GM18508 (cell line): ENCODE data around the gene JAK3.

Experiments
- ATAC-seq: cut with Tn5 transposase; IDR thresholded peaks from one replicate; pipeline ENCODE4 v1.9.1; 2021; ENCODE audit warnings: moderate number of reproducible peaks; ENCODE audit not compliant: insufficient read depth, unreplicated experiment

Gene JAK3

DNA sequence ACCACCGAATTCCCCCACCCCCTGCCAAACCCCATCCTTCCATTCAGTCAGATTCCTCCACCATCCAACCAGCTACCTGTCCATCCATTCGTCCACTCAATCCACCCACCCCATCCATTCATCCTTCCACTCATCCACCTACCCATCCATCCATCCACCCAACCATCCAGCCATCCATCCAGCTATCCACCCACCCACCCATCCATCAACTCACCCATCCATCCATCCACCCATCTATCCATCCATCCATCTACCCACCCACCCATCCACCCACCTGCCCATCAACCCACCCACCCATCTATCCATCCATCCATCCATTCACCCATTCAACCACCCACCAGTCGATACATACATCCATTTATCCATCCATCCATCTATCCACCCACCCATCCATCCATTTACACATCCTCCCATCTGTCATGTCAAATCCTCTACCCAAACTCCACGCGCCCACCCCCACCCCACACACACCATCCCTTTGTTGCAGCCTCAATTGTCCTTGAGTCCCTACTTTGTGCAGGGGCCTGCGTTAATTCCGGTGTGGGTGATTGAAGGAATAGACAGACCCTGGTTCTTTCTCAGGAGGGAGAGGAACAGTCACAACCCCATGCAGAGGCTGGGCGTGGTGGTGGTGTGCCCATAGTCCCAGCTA, 18.7 kb upstream of the JAK3 start:
- no peak for ATAC-seq

- ATAC-seq: no peak
Measured at GRCh38 chr19:17865364-17866311, 17.9 kb upstream of the JAK3 start.

DNA sequence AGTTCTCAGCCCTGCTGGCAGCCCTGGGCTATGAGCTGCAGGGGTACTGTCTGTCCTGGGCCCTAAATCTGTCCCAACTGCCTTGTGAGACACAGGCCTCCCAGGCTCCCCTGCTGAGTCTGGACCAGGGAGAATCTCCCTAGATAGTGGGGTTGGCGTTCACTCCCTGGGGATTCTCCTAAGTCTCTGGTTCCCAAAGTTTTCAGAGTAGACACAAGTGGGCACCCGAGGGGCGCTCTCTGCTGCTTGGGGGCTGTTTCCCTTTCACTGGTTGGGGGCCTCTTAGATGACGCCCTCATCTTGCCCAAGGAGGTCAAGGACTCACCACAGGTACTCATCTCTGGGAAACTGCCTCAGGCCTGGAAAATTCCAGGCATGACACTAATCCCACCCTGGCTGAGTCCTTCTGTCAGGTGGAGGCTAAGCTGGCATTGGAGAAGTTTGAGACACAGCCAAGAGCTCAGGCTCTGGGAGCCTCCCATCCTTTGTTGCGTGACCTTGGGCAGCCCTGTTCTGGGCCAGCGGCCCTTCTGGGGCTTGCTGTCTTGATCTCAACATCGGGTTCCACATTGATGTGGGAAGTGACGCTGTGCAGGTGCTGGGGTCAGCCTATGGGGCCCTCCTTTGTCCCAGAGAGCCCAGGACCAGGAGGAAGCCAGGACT, 15.9 kb upstream of the JAK3 start:
- ATAC-seq: no peak

- no peak for ATAC-seq
Measured at GRCh38 chr19:17862711-17863519, 15.1 kb upstream of the JAK3 start.

- ATAC-seq: no peak
Measured at GRCh38 chr19:17861542-17862402, 14.0 kb upstream of the JAK3 start.

DNA sequence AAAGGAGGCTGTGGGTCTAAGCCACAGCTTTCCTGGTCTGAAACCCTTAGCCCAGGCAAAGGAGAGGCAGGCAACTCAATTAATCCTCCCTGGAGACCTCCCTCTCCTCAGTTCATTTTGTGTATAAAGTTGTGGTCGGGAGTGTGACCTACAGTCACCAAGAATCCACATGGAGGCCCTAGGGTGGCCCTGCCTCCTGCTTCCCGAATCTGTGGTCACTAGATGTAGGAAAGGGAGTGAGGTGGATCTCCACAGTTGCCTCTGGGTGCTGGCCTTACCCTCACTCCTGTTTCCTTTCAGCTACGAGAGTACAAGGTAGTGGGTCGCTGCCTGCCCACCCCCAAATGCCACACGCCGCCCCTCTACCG, 13.2 kb upstream of the JAK3 start:
- no peak for ATAC-seq

GRCh38 chr19:17860331-17860992, 12.7 kb upstream of the JAK3 start:
- ATAC-seq: no peak

DNA sequence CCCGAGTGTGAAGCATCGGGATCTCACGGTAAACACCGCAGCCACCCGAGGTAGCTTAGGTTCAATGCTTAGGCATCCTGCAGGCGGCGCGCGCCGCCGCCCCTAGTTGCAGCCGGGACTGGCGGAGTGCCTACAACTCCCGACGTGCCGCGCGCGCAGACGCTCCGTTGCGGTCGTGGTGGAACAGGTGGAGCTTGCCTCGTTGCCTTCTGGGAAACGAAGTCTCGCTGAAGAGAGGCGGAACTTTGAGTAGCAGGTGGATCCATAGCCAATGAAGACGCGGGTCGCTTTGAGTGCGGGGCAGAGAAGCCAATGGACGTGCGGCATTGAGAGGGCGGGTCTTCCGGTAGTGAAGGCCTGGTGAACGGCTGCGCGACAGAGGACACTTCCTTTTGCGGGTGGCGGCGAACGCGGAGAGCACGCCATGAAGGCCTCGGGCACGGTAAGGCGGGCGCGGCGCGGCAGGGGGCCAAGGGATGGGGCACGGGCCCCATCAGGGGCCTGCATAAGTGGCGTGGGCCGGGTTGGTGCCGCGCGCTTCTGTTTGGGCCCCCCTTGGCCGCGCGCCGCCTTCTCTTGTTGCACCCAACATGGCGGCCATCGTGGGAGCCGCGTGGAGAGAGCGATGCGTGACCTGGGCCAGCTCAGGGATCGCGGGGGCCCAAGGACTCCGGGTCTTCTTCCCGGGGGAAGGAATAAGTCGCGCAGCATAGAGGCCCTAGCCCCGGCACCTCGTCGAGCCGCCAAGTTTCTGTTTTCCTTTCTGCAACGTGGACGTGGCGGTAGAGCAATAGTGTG, 11.9 kb upstream of the JAK3 start, which contains the start of gene RPL18A:
TSS of gene RPL18A (plus strand) at position 378 of the 798 bp plus-strand sequence. CDS start at position 425, 47 bp downstream.
- ATAC-seq: peak; percentile 71

GRCh38 chr19:17855280-17856152, 7.7 kb upstream of the JAK3 start:
- no peak for ATAC-seq

GRCh38 chr19:17854061-17854460, 6.3 kb upstream of the JAK3 start:
- no peak for ATAC-seq

- ATAC-seq: no peak
Measured at GRCh38 chr19:17848595-17849292, 962 bp upstream of the JAK3 start.

GRCh38 chr19:17846146-17846545, 1.6 kb downstream of the JAK3 start:
- no peak for ATAC-seq

GRCh38 chr19:17843908-17844490, 3.8 kb downstream of the JAK3 start:
- no peak for ATAC-seq

- ATAC-seq: no peak
Measured at GRCh38 chr19:17843292-17843827, 4.4 kb downstream of the JAK3 start.

DNA sequence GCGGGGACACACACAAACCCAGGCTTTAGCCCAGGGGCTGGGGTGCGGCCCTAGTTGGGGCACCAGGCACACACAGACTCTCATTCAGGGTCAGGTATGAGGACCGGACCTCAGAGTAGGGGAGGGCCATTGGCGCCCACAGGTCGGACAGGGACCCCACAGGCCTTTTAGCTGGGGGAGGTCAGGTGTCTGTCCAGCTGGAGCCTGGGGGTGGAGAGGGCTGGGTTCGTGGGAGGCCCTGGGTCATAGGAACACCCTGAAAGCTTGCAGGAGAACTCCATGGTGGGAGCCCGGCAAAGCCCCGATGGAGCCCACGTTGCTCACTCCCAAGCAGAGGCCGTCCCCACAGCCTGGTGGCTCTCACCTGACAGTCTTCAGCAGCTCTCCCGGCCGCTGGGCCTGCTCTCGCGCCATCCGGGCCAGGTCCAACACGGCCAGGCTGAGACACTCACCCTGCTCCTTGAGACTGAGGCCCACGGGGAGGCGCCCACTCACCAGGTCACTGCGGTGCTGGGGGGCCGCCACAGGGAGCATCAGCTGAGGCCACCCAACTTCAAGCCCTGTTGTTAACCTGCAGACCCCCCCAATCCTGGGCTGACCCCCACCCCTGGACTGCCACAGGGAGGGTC, 5.0 kb downstream of the JAK3 start:
- ATAC-seq: no peak
